Activated CD4-positive, CD25-positive, alpha-beta regulatory T cell treated with anti-CD3 and anti-CD28 coated beads, Interleukin-2, amount 50 U/mL, for 24 hours (primary cell): ENCODE results near the gene OVOL2.

Experiments
- ATAC-seq, 2 donors: fragments of 150-1000 bp; cut with Tn5 transposase; one replicate each; pipeline ENCODE4 v1.10.0; 2021; ENCODE audit warnings: mild to moderate bottlenecking in 1 of 2, moderate library complexity in 1 of 2

The OVOL2 gene

DNA sequence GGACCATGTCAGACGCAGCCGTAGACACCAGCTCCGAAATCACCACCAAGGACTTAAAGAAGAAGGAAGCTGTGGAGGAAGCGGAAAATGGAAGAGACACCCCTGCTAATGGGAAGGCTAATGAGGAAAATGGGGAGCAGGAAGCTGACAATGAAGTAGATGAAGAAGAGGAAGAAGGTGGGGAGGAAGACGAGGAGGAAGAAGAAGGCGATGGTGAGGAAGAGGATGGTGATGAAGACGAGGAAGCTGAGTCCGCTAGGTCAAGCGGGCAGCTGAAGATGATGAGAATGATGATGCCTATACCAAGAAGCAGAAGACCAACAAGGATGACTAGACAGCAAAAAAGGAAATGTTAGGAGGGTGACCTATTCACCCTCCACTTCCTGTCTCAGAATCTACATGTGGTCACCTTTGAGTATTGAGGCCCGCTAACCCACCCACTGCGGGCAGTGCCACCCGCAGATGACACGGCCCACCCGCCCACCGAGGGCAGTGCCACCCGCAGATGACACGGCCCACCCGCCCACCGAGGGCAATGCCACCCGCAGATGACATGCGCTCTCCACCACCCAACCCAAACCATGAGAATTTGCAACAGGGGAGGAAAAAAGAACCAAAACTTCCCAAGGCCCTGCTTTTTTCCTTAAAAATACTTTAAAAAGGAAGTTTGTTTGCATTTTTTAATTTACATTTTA, 45.6 kb downstream of the OVOL2 start:
- no peak for ATAC-seq

DNA sequence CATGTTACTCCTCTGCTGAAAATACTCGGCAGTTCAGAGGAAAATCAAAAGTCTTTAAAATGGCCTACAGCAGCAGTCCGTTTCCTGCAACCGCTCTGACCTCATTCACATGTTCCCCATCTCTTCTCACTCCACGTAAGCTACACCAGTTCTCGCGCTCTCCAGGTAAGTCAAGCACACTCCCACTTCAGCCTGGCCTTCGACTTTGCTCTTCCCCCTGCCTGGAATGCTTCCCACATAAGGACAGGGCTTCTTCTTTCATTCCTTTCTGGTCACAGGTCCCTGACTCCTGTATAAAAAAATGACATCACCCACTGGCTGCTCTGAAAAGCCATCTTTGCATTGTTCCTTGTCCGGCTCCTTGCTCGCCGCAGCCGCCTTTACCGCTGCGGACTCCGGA, 46.2 kb downstream of the OVOL2 start:
- no peak for ATAC-seq

DNA sequence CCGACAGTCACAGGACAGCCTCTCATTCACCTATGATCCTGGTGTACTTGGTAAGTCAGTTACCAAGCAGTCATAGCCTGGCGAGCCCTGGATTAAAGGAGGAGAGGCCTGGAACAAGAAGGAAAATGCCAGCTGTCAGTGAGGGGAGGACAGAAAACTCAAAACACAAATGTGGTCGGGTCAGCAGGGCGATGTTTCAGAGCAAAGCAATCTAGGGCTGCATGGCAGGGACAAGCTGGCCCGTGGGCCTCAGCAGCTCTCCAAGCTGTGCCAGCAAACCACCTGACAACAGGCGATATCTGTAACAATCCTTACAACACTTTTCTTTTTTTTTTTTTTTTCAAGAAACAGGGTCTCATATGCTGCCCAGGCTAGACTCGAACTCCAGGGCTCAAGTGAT, 48.6 kb downstream of the OVOL2 start:
- no peak for ATAC-seq

DNA sequence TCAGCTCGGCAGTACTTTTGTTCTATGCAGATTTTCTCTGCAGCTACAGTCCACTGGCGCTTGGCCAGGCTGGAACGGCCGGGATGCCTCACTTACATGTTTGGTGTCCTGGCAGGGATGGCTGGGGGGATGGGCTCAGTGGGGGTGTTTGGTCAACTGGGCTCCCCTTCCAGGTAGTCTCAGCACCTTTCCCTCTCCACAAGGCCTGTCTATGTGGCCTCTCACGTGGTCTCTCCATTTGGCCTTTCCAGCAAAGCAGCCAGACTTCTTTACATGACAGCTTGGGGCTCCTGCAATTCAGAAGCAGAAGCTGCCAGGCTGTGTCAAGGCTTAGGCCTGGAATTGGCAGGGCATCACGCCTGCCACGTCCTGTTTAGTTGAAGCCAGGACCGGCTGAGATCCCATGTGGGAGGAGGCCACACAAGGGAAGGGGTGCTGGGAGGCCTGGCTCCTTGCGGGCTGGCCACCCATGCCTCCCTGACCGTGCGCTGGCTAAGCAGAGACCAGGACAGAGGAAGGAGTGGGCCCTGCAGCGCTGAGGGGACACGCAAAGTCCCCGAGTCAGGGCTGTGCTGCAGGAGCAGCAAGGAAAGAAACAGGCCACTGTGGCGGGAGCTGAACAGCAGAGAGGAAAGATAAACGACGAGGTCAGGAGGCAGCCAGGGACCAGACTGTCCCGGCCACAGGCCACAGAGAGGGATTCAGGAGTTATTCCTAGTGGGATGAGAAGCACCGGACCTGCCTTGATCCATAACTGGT, 50.0 kb downstream of the OVOL2 start:
- no peak for ATAC-seq

DNA sequence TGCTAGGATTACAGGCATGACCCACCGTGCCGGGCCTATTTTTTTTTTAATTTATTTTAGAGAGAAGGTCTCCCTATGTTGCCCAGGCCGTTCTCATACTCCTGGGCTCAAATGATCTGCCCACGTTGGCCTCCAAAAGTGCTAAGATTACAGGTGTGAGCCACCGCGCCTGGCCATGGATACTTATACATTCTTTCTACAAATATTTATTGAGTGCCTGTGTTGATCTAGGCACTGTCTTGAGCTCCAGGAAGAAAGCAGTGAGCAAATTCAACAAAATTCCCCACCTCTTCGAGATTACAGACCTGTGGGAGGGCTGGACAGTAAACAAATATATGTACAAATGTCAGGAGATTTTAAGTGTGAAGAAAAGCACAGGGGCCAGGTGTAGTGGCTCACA, 51.0 kb downstream of the OVOL2 start:
- ATAC-seq: no peak

DNA sequence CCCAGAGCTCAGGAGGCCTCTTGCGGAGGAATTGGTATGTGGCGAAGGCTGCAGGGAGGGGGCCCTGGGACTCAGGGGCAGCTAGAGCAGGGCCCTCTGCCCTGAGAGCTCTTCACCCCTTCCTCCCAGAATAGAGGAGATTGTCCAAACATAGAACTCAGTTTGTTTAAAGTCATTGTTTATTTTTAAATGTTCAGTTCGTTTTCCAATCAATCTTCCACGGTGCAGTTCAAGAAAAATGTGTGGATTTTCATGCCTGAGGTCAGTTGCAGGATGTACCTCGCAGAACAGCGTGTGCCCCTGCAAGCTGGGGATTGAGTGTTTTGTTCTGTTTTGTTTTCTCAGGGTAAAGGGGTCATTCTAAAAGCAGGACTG, 51.7 kb downstream of the OVOL2 start:
- ATAC-seq: no peak

DNA sequence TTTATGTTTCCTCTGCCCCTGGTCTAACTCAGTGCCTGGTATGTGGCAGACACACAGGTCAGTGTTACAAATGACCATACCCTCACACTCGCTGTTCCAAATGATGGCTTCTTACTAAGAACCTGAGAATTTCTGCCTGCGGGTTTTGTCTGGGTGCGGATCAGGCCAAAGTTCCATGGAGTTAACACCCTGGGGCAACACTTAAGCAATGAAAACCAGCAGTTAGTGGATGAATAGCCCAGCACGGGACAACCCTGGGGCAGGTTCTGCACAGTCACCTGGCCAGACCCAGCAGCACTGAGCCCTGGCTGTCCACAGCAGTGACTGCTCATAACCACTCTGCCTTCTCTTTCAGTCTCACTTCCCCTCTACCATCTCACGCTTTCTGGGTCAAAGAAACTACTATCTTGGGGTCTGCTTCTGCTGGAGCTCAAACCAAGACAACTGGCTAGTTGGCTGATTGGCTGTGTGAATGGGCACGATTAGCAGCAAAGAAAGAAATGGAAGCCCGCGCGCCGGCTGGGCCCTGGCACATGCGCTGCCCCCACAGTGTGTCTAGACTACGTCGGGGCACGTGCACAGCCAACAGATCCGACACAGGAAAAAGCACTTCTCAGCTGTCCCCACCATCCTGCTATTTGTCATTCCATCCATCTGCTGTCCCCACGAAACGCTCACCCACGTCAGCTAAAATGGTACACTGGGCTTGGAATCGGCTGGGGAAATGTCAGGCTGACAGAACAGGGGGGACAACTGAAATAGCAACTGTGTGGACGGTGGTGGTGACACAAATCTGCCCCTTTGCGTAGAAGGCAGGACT, 52.3 kb downstream of the OVOL2 start:
- ATAC-seq: peak; percentile 46 to 59

DNA sequence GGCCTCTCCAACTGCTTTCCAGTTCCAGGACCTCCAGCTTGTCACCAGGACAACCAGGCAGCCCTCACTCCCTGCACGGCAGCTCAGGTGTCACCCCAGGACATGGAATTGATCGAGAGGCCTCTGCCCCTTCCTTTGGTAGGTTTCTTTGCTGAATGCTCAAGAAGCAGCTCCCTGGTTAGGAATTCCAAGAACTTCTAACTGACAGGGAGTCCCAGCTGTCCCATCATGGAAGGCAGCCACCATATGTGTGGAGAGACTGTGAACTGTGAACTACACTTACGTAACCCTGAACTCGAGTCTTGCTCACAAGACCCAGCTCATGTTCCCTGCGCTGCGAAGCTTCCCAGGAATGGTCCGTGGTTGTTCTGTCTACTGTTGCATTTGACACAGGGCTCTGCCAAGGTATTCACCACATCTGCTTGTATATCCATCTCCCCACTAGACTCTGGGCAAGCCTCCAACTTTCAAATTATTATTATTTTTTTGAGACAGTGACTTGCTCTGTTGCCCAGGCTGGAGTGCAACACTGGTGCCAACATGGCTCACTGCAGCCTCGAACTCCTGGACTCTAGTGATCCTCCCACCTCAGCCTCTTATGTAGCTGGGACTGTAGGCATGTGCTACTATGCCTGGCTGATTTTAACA, 53.2 kb downstream of the OVOL2 start:
- no peak for ATAC-seq

DNA sequence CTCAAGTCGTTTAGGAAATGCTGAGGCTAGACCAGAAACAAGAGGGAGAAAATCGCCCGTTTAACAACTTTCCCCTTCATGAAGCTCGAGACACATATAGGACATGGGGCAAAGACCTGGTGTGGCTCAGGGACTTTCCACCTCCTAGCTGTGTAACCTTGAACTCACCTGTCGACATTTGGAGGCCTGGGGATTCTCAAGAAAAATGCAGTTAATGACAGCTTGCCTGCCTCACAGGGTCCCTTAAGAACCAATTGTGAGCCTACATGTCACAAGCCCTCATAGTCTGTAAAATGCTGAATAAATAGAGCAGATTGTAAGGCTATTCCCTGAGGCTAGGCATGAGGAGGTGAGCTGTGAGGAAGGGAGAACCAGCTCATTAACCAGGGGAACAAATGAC, 53.8 kb downstream of the OVOL2 start:
- no peak for ATAC-seq

DNA sequence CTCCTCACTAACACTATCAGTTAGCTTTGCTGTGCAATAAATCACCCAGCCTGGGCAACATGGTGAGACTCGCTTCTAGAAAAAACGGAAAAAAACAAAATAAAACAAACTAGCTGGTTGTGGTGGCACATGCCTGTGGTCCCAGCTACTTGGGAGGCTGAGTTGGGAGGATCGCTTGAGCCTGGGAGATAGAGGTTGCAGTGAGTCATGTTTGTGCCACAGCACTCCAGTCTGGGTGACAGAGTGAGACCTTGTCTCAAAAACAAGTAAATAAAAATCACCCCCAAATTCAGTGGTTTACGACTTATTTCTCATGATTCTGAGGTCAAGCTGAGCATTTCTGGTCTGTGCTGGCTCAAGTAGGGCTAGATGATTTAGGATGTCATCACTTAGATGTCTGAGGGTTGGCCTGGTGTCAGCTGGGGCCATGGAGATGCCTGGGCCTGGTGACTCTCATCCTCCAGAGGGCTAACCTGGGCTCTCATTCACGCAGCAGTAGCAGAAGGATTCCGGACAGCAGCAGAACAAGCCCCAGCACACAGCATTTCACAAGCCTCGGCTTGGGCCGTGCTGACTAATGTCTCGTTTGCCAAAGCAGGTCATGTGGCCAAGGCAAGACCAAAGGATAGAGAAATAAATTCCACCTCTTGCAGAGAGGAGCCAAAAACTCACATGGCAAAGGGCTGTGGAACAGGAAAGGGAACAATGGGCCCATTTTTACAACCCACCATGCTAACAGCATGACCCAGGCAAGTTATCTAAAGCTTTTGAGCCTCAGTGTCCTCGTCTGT, 56.4 kb downstream of the OVOL2 start:
- no peak for ATAC-seq

DNA sequence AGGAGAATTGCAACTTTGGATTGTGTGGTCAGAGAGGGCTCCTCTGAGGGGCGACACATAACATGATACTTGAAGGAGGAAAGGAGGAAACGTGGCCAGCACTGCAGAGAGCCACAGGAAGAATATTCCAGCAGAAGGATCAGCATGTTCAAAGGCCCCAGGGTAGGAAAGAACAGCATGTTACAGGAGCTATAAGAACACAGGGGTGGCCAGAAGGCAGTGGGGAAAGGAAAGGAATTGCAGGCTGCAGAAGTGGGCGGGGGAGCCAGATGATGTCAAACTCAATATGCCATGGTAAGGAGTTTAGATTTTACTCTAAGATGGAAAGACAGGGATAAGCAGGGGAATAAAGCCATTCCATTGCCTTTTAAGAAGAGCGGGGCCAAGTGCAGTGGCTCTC, 58.1 kb downstream of the OVOL2 start:
- no peak for ATAC-seq

DNA sequence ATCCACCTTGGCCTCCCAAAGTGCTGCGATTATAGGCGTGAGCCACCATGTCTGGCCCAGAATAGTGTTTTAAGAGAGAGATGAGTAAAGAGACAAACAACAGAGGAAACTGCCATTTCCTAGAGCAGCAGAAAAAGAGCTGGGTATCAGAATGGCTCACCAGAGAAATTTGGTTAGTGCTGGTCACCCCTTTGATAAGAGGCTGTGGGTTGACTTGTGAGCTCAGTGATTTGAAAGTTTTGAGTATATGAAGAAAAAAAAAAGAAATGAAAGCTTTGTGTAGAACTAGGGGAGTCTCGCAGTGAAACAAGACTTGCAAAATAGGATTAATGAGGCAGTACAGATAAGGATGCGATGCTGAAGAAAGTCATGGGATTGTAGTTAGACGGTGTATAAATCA, 59.3 kb downstream of the OVOL2 start:
- no peak for ATAC-seq

DNA sequence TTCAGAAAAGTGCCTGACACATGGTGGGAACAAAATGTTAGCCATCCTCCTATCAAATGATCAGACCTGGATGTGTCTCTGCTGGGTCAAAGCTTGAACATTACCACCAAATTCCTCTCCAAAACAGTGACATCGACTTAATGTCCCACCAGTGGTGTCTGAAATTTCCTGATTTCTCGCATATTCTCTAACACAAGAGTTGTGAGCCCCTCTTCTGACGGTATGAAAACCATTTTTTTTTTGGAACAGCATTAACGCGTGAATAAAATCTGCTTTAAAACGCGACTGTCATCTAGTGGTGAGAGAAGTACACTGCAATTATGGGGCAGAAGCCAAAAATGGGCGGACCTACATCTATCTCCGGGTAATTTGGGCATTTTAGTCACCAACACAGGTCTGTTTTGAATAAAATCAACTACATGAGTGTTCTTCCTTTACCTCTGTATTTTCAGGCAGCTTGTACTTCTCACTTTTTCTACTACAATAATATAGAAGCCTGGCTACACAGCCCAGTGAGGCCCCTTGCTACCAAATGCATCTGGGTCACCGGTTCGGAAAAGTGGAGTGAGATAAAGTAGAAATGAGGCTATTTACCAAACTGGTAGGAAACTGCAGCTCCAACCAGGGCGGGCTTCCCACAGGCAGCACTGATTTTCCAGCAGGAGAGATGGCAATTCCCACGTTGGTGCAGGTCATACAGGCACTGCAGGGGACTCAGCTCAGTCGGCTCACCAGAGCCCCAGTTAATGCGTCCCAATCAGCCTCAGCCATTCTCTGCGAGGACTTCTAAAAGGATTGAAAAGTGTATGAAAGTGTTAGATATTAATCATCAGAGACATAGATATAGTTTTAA, 61.5 kb downstream of the OVOL2 start:
- ATAC-seq: peak; percentile 55

DNA sequence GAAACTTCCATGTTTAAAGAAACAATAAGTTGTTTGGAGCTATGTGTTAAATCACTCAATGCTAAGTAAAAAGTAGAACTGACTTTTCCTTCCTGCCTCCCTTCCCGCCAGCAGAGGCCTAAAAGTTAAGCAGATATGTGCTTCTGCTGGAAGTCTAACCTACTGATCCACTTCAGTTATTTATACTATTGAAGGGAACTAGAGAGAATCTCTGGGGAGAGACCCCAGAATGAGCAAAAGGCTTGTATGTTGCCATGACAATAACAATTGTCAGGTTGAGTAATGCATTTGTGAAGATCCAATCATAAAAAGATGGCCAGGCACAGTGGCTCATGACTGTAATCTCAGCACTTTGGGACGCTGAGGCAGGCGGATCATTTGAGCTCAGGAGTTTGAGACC, 64.2 kb downstream of the OVOL2 start:
- no peak for ATAC-seq

DNA sequence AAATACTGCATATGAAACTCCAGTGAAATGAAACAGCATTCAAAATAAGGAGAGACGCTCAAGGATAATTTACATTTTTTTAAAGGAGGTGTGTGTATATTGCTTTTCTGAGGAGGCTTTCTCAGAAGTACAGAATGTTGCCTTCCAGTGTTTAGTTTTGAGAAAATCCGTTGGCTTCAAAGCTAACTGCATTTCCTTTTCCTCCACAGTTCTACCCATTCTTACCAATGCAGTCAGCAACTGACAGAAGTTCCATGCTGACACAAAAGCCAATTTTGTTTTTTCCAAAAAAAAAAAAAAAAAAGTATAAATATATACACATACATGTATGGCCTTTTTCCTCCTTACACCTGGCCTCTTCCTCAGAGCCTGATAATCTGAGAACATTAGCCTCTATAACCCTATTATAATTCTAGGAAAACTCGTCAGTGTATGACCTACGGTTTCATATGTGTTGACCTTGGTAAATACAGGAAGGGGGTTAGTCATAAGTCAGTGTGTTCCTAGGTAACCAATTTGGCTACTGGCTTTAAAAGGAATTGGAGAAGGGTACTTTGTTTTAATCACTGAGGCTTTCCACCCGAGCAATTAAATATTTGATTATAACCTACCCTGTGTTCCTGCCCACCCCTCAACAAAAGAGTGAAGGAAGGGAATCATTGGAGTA, 64.7 kb downstream of the OVOL2 start:
- ATAC-seq: no peak

DNA sequence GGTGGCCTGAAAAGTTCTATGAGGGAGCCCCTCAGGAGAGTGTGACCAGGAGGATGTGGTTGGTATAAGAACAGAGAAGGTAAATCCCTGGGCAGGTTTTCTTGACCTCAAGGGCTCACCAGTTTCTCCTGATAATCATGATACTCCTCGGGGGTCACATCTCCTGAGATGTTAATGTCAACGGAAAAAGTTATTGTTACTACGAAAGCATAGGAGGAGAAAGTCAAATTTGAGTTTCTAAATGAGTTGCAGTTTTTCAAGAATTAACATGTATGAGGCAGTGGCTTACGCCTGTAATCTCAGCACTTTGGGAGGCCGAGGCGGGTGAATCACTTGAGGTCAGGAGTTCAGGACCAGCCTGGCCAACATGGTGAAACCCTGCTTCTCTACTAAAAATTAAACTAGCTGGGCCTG, 65.5 kb downstream of the OVOL2 start:
- ATAC-seq: peak; percentile 82 to 88

DNA sequence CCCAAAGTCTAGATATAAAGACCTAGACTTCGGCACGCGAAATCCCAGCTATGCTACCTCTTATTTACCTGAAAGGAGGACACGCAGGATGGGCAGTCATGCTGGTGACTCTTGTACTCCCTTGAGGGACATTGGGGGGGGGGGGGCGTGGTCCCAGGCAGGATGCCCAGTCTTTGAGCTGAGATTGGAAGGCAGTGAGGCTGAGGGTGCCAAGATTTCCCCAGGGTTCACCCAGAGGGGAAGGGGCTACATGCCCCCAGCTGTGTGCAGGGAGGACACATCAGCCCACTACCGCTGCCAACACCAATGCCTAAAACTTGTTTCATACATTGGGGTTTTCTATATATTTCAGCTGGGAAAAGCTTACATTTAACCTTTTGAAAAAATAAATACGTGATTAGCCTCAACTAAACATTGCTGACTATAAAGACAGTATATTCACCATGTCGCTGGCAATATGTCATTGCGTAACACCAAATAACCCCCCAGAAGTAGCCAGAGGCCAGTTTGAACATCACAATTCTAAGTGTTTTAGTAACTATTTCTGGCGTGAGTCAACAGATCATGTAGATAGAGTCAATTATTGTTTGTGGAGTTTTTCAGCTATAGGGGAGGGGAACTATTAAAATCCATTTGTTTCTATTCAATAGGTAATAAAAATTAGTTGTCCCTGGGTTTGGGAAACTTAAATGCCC, 67.3 kb downstream of the OVOL2 start:
- ATAC-seq: no peak

DNA sequence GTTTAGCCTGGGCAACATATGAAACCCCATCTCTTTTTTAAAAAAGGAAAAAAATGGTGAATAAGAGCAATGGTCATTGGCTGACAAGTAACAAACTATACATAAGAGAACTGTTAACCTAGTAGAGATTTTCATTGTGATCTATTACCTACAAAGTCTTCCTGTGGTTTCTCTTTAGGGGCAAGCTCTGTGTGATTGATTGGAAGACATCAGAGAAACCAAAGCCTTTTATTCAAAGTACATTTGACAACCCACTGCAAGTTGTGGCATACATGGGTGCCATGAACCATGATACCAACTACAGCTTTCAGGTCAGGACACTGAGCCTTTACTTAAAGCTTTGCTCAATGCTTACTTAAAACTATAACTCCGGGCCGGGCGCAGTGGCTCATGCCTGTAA, 69.7 kb downstream of the OVOL2 start:
- ATAC-seq: no peak

DNA sequence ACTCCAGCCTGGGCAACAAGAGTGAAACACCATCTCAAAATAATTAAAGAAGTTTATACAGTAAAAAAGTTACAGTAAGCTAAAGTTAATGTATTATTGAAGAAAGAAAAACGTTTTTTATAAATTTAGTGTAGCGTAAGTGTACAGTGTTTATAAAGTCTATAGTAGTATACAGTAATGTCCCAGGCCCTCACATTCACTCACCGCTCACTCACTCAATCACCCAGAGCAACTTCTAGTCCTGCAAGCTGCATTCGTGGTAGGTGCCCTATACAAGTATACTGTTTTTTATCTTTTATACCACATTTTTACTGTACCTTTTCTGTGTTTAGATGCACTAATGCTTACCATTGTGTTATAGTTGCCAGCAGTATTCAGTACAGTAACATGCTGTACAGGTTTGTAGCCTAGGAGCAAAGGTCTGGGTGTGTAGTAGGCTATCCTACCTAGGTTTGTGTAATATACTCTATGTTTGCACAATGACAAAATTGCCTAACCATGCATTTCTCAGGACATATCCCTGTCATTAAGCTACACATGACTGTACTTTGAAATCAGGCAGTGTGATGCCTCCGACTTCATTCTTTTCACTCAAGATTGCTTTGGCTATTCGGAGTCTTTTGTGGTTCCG, 72.2 kb downstream of the OVOL2 start:
- no peak for ATAC-seq

DNA sequence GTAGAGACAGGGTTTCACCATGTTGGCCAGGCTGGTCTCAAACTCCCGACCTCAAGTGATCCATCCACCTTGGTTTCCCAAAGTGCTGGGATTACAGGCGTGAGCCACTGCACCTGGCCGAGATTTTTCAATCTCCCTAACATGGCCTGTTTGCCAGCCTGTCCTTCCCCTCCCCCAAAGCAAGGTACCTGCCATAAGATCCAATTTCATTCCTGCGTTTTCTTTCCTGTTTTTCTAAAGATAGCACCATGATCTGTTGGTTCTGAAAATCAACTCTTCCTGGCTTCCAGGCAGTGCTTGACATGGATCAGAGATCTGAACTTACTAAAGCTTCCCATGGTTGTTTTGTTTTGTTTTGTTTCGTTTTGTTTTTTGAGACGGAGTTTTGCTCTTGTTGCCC, 81.4 kb downstream of the OVOL2 start:
- ATAC-seq: no peak
